NCI-H2227 (cell line): ENCODE data around the gene KMT2B.
"Not testable (repeated sequence)": the region's sequence is repeated elsewhere in the genome, so short reads cannot be mapped to it uniquely, and the experiment has no call there.

ENCODE experiments used
- DNase-seq: peaks from one replicate; lab custom pipeline; 2025; ENCODE audit not compliant: unreplicated experiment; lab: John Stamatoyannopoulos, UW

Gene KMT2B

GRCh38 chr19:35717665-35718344, at the start of gene KMT2B:
TSS of gene KMT2B (plus strand) at chr19:35718003. CDS start at chr19:35718019, 16 bp downstream.
- DNase-seq, result peak; percentile 100

- no peak for DNase-seq
Observed at GRCh38 chr19:35669566-35669965, 48.2 kb upstream of the KMT2B start.

DNA sequence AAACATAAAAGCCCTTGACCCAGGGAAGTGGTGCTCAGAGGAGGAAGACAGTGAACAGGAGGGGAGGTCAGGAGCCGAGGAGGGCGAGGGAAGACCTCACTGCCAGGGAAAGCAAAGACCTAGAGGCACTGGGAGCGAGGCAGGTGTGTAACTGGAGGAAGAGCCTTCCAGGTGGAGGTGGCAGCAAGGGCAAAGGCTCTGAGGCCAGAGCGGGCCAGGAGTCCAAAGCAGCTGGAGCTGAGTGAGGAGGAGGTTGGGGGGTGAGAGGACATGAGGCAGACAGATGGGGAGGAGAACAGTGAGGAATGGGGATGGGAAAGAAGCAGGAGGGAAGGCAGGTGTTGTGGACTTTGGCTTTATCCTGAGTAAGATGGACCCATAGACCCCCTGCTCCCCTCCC, 47.8 kb upstream of the KMT2B start:
- no peak for DNase-seq

GRCh38 chr19:35670686-35671085, 47.1 kb upstream of the KMT2B start:
- DNase-seq, result no peak

DNA sequence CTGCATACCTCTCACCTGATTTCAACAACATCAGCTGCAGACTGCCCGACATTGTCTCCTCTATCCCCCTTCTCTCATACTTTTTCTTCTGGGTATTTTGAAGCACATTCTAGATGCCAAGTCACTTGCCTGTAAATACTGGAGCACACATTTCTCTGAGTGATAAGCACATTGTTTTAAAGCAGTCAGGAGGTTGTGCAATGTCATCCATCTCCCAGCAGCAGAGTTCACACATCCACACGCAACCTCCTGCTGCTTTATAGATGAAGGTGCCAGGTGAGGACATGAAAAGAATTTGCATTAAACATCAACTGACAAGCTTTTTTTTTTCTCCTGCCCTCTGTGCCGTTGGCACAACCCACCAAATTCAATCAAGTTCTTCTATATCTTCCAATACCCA, 46.0 kb upstream of the KMT2B start:
- no peak for DNase-seq

DNA sequence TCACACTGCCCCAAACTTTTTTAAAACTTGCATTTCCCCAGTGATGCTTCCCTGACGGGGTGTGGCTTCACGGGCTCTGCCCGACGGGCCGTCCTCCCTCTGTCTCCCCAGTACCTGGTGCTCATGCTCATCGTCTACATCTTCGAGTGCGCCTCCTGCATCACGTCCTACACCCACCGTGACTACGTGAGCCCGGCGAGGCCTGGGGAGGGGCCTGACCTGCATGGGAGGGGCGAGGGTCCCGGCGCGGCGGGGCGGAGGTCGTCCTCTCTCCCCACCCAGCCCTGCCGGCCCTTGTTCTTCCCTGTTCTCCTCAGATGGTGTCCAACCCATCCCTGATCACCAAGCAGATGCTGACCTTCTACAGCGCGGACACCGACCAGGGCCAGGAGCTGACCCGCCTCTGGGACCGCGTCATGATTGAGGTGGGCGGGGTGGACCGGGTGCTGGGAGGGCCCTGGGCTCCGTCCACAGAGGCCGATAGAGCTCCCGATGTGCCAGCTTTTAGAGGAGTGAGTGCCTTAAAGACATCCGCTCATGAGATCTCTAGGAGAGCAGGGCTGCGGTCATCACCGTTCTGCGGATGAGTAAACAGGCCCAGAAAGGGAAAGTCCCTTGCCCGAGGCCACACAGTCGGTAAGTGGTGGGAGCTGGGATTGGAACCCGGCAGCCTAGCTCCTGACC, 44.5 kb upstream of the KMT2B start:
- peak; percentile 98 for DNase-seq

GRCh38 chr19:35675589-35676140, 42.1 kb upstream of the KMT2B start:
- no peak for DNase-seq

DNA sequence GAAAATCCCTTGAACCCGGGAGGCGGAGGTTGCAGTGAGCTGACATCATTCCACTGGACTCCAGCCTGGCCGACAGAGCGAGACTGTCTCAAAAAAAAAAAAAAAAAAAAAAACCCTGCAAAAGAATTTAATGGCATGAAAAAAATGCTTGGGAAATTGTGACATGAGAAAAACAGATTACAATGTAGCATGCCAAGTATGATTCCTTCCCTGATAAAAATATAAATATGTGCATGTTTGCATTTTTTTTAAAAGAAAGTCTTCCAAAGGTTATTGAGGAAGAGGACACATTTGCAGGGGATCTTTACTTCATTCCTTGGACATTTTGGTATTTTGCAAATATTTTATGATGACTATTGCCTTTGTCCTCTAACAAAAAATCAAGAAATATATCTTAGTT, 28.0 kb upstream of the KMT2B start:
- DNase-seq, result no peak

DNA sequence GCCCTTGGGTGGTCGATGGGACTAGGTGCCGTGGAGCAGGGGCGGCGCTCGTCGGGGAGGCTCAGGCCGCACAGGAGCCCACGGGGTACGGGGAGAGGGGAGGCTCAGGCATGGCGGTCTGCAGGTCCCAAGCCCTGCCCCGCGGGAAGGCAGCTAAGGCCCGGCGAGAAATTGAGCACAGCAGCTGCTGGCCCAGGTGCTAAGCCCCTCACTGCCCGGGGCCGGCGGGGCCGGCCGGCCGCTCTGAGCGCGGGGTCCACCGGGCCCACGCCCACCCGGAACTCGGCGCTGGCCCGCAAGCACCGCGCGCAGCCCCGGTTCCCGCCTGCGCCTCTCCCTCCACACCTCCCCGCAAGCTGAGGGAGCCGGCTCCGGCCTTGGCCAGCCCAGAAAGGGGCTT, 26.7 kb upstream of the KMT2B start:
- DNase-seq, result not testable (repeated sequence)

DNA sequence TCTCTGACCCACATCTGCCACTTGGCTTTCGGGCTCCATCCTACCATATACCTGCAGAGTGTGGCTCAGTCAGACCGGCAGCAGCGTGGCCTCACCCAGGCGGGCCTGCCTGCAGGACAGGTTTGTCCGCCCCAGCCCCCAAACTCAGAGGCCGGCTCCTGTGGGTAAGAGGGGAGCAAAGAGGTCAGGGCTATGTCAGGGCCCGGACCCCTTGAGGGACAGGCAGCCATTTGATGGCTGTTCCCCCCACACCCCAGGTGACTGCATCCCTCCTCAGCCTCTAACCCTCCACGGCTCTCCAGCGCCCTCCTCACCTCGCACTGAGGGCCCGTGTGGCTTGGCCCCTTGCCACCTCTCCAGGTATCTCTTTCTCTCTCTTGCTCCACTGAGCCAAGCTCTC, 25.8 kb upstream of the KMT2B start:
- DNase-seq, result no peak

GRCh38 chr19:35693422-35693821, 24.4 kb upstream of the KMT2B start:
- DNase-seq, result no peak

- peak; percentile 100 for DNase-seq
Observed at GRCh38 chr19:35693835-35694599, 23.8 kb upstream of the KMT2B start.

DNA sequence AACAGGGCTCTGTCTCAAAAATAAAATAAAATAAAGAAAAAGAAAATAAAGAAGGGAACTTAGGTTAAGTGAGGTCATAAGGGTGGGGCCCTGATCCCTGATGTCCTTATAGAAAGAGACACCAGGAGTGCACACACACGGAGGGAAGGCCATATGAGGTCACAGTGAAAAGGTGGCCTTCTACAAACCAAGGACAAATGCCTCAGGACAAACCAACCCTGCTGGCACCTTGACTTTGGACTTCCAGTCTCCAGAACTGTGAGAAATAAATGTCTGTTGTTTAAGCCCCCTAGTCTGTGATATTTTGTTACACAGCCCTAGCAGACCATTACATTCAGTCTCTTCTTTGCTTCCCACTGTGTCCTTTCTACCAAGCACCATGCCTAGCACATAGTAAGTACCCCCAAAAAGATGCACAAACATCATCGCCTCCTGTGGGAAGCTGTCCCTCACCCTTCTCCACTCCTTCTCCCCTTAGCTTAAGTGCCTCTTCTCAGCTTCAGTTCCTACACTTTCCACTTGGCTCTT, 21.8 kb upstream of the KMT2B start:
- DNase-seq, result no peak

- DNase-seq, result no peak
Observed at GRCh38 chr19:35696835-35697234, 21.0 kb upstream of the KMT2B start.

- DNase-seq, result peak; percentile 100
Observed at GRCh38 chr19:35702223-35703012, 15.4 kb upstream of the KMT2B start.

- DNase-seq, result peak; percentile 73
Observed at GRCh38 chr19:35703343-35703742, 14.5 kb upstream of the KMT2B start.

GRCh38 chr19:35704218-35704617, 13.6 kb upstream of the KMT2B start, which contains the start of gene ZBTB32:
TSS of gene ZBTB32 (plus strand) at chr19:35704558. CDS start at chr19:35714627, 10,069 bp downstream.
- DNase-seq, result no peak

DNA sequence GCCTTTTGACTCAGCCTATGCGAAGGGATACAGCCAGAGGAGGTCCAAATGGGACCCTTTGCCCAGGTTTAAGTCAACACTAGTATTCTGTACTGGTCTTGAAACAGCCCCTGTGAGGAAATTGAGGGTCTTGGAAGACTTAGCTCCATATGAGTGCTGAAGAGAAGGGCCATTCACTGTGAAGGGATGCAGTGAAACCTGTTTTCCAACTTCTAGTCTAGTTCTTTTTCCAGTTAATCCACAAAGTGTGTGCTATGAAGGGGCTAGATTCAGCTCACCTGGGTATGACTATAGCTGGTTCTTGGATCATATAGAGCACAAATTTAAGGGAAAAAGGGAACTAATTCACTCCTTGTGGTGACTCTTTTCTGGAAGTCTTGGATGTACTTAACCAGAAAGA, 9.4 kb upstream of the KMT2B start:
- DNase-seq, result no peak

- DNase-seq, result no peak
Observed at GRCh38 chr19:35710784-35711723, 6.7 kb upstream of the KMT2B start.
